HPDE6-E6E7 (cell line): ENCODE results near the gene GPR176.

Source experiments
- DNase-seq: peaks from one replicate; pipeline ENCODE4 v3.0.0; 2011; ENCODE audit warnings: missing footprints; ENCODE audit errors: extremely low spot score

Gene GPR176

GRCh38 chr15:39783244-39783820 is 136.7 kb downstream of the GPR176 start:
- no peak for DNase-seq

- peak; percentile 96 for DNase-seq
Measured at GRCh38 chr15:39782441-39783138, 137.5 kb downstream of the GPR176 start, which contains the start of gene FSIP1. TSS of gene FSIP1 (minus strand) at chr15:39782841. CDS start at chr15:39776524, 6,317 bp downstream.

GRCh38 chr15:39781967-39782302 is 138.1 kb downstream of the GPR176 start:
- no peak for DNase-seq

GRCh38 chr15:39781147-39781966 is 138.7 kb downstream of the GPR176 start:
- no peak for DNase-seq

GRCh38 chr15:39778021-39778420 is 142.0 kb downstream of the GPR176 start:
- DNase-seq = no peak

GRCh38 chr15:39777496-39777895 is 142.6 kb downstream of the GPR176 start:
- no peak for DNase-seq

- DNase-seq = no peak
Measured at GRCh38 chr15:39776068-39776467, 144.0 kb downstream of the GPR176 start.

GRCh38 chr15:39774688-39775267 is 145.3 kb downstream of the GPR176 start:
- DNase-seq = no peak

- DNase-seq = no peak
Measured at GRCh38 chr15:39770748-39771689, 149.0 kb downstream of the GPR176 start.

- DNase-seq = no peak
Measured at GRCh38 chr15:39767921-39768320, 152.1 kb downstream of the GPR176 start.

- no peak for DNase-seq
Measured at GRCh38 chr15:39761006-39761405, 159.1 kb downstream of the GPR176 start.

- peak; percentile 10 for DNase-seq
Measured at GRCh38 chr15:39756806-39757522, 163.1 kb downstream of the GPR176 start.

- DNase-seq = no peak
Measured at GRCh38 chr15:39752991-39753390, 167.1 kb downstream of the GPR176 start.

GRCh38 chr15:39752246-39752645 is 167.8 kb downstream of the GPR176 start:
- DNase-seq = no peak
